ENCODE results near the gene ORC4.

The ORC4 gene

GRCh38 chr2:148020111-148021058 is at the start of gene ORC4:
TSS of gene ORC4 (minus strand) at chr2:148020737. CDS start at chr2:147975958, 44,779 bp downstream.
- peak; percentile 100 for DNase-seq

DNA sequence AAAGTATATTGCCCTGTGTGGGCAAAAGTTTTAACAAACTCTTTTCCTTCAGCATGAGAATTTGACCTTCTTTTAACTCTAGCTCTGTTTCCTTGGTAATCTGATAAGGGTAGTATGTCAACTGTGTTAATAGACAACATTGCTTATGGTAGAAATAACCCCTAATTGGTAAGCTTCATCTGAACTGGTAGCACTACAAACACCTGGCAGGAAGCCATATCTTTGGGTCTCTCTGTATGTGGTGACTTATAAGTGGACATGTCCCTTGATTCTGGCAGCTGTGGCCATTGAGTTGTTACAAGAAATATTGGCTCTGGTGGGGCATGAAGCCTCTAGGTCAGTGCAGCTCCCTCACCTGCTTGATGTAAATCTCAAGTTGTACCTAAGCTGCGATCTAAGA is 47.3 kb upstream of the ORC4 start:
- DNase-seq = no peak

GRCh38 chr2:148065936-148066335 is 45.4 kb upstream of the ORC4 start:
- no peak for DNase-seq

GRCh38 chr2:148063633-148064032 is 43.1 kb upstream of the ORC4 start:
- no peak for DNase-seq

GRCh38 chr2:148058641-148059040 is 38.1 kb upstream of the ORC4 start:
- DNase-seq = no peak

DNA sequence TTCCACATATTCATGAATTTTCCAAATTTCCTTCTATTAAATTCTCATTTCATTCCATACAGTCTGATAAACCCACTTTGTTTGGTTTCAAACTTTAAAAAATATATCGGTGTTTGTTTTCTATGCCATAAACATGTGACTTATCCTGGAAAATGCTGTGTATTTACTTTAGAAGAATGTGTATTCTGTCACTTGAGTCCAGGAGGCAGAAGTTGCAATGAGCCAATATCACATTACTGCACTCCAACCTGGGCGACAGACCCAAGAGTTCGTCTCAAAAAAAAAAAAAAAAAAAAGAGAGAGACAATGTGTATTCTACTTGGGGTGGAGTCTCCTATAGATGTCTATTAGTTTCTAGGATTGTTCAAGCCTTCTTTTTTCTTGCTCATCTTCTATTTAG is 32.1 kb upstream of the ORC4 start:
- no peak for DNase-seq

DNA sequence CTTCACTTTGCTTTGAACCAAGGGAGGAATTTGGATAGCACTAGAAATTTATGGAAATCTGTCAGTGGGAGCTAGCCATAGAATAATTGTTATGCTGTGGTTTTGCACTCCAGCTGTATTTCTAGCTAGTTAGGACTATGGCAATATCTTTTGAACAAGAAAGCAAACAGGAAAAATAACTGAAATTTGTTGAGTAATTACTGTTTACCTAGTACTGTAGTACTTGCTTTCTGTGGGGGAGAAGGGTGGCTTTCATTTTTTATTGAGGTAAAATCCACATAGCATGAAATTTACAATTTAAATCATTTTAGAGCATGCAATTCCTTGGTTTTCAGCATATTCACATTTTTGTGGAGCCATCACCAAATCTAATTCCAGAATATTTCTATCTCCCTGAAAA is 28.7 kb upstream of the ORC4 start:
- no peak for DNase-seq

- DNase-seq = no peak
Measured at GRCh38 chr2:148048475-148049221, 28.1 kb upstream of the ORC4 start.

- no peak for DNase-seq
Measured at GRCh38 chr2:148046802-148047201, 26.3 kb upstream of the ORC4 start.

- DNase-seq = no peak
Measured at GRCh38 chr2:148044322-148044721, 23.8 kb upstream of the ORC4 start.

DNA sequence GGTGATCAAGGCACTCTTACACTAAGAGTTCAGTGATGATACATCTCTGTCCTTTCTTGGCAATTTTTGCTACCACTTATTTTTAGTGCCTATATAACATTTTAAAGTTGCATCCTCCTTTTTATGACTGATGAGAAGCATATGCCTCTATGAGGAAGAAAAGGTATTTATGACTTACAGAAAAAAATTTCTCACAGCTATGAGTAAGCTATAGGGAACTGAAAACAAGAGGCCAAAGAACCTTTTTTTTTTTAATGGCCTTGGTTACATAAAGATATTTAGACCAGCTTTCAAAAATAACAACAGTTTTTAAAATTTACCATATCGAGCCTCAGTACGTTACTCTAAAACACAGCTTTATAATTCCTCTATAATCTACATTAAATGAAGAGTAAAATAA is 21.7 kb upstream of the ORC4 start:
- no peak for DNase-seq

DNA sequence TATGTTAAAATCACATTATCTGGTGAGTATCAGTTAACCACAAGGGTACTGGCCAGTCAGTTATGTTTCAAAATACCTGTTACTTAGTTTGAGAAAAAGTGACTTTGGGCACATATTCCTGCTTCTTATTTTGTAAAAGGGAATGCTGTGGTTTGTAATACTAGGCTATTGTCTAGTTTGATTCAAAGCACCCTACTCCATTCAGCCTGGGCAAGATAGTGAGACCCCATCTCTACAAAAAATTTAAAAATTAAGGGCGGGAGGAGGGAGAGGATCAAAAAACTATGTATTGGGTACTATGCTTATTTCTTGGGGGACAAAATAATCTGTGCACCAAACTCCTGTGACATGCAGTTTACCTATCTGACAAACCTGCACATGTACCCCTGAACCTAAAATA is 19.2 kb upstream of the ORC4 start:
- no peak for DNase-seq

DNA sequence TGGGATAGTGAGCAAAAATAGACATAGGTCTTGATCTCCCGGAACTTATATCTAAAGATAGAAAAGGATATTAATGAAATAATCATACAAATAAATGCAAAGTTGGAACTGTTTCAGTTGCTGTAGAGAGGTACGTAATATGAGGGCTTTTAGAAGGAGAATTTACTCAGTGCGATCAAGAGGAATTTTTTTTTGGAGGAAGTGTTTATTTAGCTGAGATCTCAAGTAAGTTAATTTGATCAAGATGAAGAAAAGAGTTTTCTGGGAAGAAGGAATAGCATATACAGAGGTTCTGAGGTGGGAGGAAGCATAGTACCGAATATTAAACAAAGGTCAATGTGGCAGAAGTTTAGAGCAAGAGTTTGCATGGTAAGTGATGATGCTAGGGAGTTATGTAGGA is 11.7 kb upstream of the ORC4 start:
- no peak for DNase-seq

- no peak for DNase-seq
Measured at GRCh38 chr2:148031152-148031551, 10.6 kb upstream of the ORC4 start.

DNA sequence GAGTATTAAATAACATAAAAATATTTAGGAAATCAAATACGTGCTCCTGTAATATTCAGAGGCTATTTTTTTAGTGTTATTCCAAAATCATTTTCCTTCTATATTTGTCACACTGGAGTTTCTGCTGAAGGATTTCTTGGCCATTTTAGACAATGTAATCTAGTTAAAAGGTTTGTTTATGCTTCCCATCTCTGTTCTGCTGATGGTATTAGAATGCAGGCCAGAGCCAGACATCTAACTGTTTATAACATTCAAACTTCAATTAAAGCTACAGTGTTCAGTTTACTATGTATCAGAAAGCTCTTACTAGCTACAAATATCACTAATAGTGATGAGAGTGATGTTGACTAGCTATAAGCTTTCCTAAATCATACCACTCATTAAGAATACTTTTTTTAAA is 8.2 kb upstream of the ORC4 start:
- no peak for DNase-seq

- DNase-seq = no peak
Measured at GRCh38 chr2:148027822-148028221, 7.3 kb upstream of the ORC4 start.

DNA sequence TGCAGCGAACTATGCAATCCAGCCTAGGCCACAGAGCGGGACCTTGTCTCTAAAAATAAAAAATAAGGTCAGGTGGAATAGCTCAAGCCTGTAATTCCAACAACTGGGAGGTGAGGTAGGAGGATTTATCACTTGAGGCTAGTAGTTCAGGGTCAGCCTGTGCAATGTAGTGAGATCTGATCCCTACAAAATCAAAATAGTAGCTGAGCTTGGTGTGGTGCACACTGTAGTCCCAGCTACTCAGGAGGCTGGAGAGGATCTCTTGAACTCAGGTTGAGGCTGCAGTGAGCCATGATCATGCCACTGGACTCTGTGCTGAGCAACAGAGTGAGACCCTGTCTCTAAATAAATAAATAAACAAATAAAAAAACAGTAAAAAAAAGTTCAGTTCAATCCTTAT is 6.0 kb upstream of the ORC4 start:
- DNase-seq = no peak

- DNase-seq = no peak
Measured at GRCh38 chr2:148023861-148024260, 3.3 kb upstream of the ORC4 start.

DNA sequence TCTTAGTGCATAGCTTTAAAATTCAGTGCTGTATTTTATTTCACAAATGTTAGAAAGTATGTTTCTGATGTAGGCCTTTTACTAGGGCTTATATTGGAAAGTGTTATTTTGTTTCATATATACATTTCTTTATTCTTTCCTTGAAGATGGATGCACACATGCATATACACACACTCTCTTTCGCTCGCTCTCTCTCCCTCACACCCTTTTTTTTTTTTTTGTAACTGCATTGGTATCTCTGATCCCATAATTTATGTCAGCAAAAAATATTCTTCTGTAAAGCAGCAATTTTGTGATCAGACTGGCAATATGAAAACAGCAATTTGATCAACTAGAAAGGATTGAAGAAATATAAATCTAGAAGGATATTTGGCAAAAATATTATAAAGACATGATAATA is 2.3 kb upstream of the ORC4 start:
- no peak for DNase-seq

DNA sequence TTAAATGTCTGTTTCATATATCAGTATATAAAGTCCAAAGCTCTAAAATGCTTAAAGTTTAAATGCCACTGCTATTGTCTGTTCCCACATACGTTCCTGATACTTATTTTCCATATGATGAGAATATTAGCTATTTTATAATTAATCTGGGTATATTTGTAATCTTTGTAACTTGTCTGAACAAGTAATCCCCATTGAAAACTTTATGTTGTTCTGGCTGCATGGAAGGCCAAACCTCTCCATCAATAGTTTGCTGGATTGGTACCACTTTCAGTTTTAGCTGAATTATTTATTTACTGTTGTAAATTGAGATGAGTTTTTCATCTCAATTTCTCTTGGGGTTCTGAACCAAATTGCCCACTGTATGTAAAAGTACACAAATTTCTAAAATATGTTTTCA is 1.8 kb upstream of the ORC4 start:
- no peak for DNase-seq

DNA sequence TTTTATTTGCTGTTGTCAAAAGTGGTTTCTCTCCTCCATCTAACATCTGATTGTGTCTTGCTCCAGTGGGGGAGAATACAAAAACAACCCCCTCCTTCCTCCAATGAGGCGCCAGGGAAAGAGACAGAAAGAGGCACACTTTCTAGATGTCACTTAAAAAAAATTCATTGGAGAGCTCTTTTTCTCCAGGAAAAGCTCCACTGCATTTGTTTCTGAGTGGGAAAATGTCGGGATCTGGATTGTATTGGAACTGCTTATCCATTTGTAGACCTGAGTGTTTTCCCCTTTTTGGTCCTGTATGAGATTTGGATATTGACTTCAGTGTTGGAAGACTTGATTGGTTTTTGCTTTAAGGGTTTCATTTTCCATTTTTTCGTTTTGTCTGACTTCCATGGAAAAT is 1.3 kb upstream of the ORC4 start:
- DNase-seq = no peak

DNA sequence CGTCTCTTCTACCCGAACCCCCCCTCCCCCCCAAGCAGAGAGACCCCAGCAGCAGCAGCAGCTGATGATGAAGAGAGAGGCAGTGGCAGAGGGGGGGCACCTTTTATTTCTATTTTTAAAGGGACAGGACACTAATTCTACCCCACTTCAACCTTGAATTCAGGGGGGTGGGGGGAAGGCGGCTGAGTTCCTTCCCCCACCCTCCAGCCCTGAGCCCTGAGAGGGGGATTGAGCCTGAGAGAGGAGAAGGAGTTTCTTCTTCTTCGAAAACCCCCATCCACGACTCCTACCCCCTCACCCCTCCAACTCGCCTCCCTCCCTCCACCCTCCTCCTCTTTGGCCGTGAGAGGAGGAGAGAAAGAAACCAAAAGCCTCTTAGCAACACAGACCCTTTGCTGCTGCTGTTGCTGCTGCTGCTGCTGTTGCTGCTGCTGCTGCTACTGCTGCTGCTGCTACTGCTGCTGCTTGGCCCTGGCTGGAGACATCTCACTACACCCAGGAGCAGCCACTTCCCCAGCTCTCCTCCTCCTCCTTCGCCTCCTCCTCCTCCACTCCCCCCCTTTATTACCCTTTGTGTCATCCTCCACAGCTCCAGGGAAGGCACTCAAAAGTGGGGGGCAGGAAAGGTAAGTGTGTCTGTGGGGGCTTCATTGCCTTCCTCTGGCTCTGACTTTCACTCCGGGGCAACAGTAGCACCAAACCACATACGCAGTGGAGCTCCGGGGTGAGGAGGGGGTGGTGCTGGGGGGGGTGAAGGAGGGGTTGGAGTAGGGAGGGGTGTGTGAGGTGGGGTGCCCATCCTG is 723 bp upstream of the ORC4 start, which contains the start of gene MBD5:
TSS of gene MBD5 (plus strand) at position 33 of the 803 bp plus-strand sequence.
- peak; percentile 22 for DNase-seq

DNA sequence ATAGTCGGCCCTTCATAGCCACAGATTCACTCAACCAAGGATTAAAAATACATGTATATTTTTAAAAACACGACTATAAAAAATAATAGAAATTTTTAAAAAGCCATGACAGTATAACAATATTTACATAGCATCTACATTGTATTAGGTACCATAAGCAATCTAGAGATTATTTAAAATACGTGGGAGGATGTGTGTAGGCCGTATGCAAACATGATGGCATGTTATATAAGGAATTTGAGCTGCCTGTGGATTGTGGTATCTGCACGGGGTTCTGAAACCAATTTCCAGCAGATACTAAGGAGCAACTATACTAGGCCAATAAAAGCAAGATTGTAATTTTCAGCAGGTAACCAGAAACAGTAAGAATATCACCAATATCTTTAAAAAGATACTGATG is 5.9 kb downstream of the ORC4 start:
- DNase-seq = no peak

All from NCI-H2171 (cell line).